NCI-H2107 (cell line): ENCODE data around the gene GDF3.
"Not testable (repeated sequence)": the region's sequence is repeated elsewhere in the genome, so short reads cannot be mapped to it uniquely, and the experiment has no call there.

Experiments
- DNase-seq: peaks from one replicate; lab custom pipeline; 2025; lab: John Stamatoyannopoulos, UW

GDF3 gene

GRCh38 chr12:7695566-7696197 is at the start of gene GDF3:
TSS of gene GDF3 (minus strand) at chr12:7695775. CDS start at chr12:7695728, 47 bp downstream.
- no peak for DNase-seq

- DNase-seq: no peak
These were observed 37.4 kb upstream of the GDF3 start for GRCh38 chr12:7732993-7733392.

GRCh38 chr12:7731486-7731885 is 35.9 kb upstream of the GDF3 start:
- DNase-seq: no peak

- not testable (repeated sequence) for DNase-seq
These were observed 35.4 kb upstream of the GDF3 start for GRCh38 chr12:7730984-7731383.

GRCh38 chr12:7729746-7730145 is 34.2 kb upstream of the GDF3 start:
- no peak for DNase-seq

GRCh38 chr12:7723926-7724325 is 28.4 kb upstream of the GDF3 start:
- no peak for DNase-seq

GRCh38 chr12:7719946-7720730 is 24.6 kb upstream of the GDF3 start:
- no peak for DNase-seq

GRCh38 chr12:7716381-7716780 is 20.8 kb upstream of the GDF3 start:
- DNase-seq: no peak

GRCh38 chr12:7712841-7713442 is 17.4 kb upstream of the GDF3 start:
- DNase-seq: no peak

- DNase-seq: no peak
These were observed 15.6 kb upstream of the GDF3 start, which contains the start of gene DPPA3 for GRCh38 chr12:7711133-7711532. TSS of gene DPPA3 (plus strand) at chr12:7711433. CDS start at chr12:7711571, 138 bp downstream.

- DNase-seq: no peak
These were observed 14.5 kb upstream of the GDF3 start for GRCh38 chr12:7709969-7710675.

- DNase-seq: no peak
These were observed 10.3 kb upstream of the GDF3 start for GRCh38 chr12:7705846-7706245.

GRCh38 chr12:7695237-7695560 is 376 bp downstream of the GDF3 start:
- DNase-seq: no peak

- no peak for DNase-seq
These were observed 879 bp downstream of the GDF3 start for GRCh38 chr12:7694556-7695236.

- no peak for DNase-seq
These were observed 1.8 kb downstream of the GDF3 start for GRCh38 chr12:7693793-7694192.

- DNase-seq: no peak
These were observed 14.0 kb downstream of the GDF3 start for GRCh38 chr12:7681535-7681934.

GRCh38 chr12:7679251-7680045 is 16.1 kb downstream of the GDF3 start:
- no peak for DNase-seq

- no peak for DNase-seq
These were observed 16.8 kb downstream of the GDF3 start for GRCh38 chr12:7678744-7679143.

- DNase-seq: not testable (repeated sequence)
These were observed 18.1 kb downstream of the GDF3 start for GRCh38 chr12:7677432-7677888.

GRCh38 chr12:7675455-7675854 is 20.1 kb downstream of the GDF3 start:
- not testable (repeated sequence) for DNase-seq

- DNase-seq: no peak
These were observed 27.4 kb downstream of the GDF3 start for GRCh38 chr12:7668171-7668570.
